HepG2 (cell line): ENCODE results near the gene IGSF8. TPM values are rescaled to one million over a fixed set of nuclear protein-coding genes. Genes with fewer than 3 reads are reported as not detected.

Experiments
- ATAC-seq: fragments of 200-7000 bp; cut with Tn5 transposase; 3 replicates; pipeline ENCODE4 v1.9.1; 2020; ENCODE audit warnings: mild to moderate bottlenecking, moderate library complexity
- BruUV-seq: library from RNA; stranded (reverse); fragments of 400-500 nt; replicated peaks from 2 replicates; lab custom pipeline; 2021; lab: Mats Ljungman, UMichigan
- CTCF ChIA-PET: fragments of 300-600 bp; formaldehyde crosslinking; extraction: SDS; loops from one replicate; lab custom pipeline; 2021; ENCODE audit warnings: low total read pairs, inconsistent platforms, low intra/inter-chr PET ratio; lab: Yijun Ruan, JAX
- POLR2A ChIA-PET: fragments of 350-600 bp; sonication (Branson Sonifier 250); formaldehyde crosslinking; loops from one replicate; lab custom pipeline; 2020; ENCODE audit warnings: antibody characterized with exemption, inconsistent platforms; lab: Yijun Ruan, JAX
- DNase-seq: peaks from one replicate; pipeline ENCODE4 v3.0.0-alpha.2; 2015; ENCODE audit warnings: low spot score
- FAIRE-seq: peaks from 3 replicates; lab custom pipeline; 2011; peaks lifted over from hg19 to GRCh38; lab: Jason Lieb, UNC
- H2AFZ ChIP-seq: one replicate; pipeline ENCODE4 v1.6.1; 2011; ENCODE audit warnings: low read length, inconsistent platforms
- H3K27ac ChIP-seq: fragments of 300-600 bp; 3 replicates; pipeline ENCODE4 v1.8.0; 2011; ENCODE audit warnings: mixed run types, mild to moderate bottlenecking, mixed read lengths, low read length, inconsistent platforms; ENCODE audit not compliant: insufficient read depth; ENCODE audit errors: extremely low read length
- H3K27me3 ChIP-seq, 2 experiments: fragments of 200-600 bp in 1 of 2; 2 replicates in 1 of 2; 3 replicates in 1 of 2; pipeline versions ENCODE4 v1.6.0 to v1.8.0; 2011; ENCODE audit warnings: low read length in 2 of 2, mild to moderate bottlenecking in 2 of 2, moderate library complexity in 2 of 2, inconsistent platforms in 1 of 2; ENCODE audit not compliant: insufficient read depth in 2 of 2, control insufficient read depth in 1 of 2
- H3K36me3 ChIP-seq, 2 experiments: fragments of 200-600 bp in 1 of 2; replicated peaks in 1 of 2; 2 replicates in 1 of 2; 3 replicates in 1 of 2; pipeline versions ENCODE4 v1.5.1 to v1.8.0; 2011; ENCODE audit warnings: low read length in 2 of 2, inconsistent platforms in 1 of 2; ENCODE audit not compliant: insufficient read depth in 2 of 2, control insufficient read depth in 1 of 2
- H3K4me1 ChIP-seq: 2 replicates; pipeline ENCODE4 v1.5.1; 2012; ENCODE audit warnings: low read length, inconsistent platforms; ENCODE audit not compliant: insufficient read depth
- H3K4me2 ChIP-seq: 2 replicates; pipeline ENCODE4 v1.6.0; 2011; ENCODE audit warnings: low read depth, low read length, inconsistent platforms
- H3K4me3 ChIP-seq, 3 experiments: fragments of 200-600 bp in 1 of 3; sonication (generic), shearing (Covaris generic) in 1 of 3; replicated peaks in 1 of 3; 2 replicates each; pipeline ENCODE4 v1.5.1; 2011 to 2016; ENCODE audit warnings: low read length in 3 of 3, inconsistent platforms in 2 of 3, low read depth in 2 of 3, mild to moderate bottlenecking in 2 of 3, control low read depth in 1 of 3, mixed read lengths in 1 of 3; ENCODE audit not compliant: insufficient read depth in 1 of 3
- H3K79me2 ChIP-seq: one replicate; pipeline ENCODE4 v1.6.1; 2011; ENCODE audit warnings: low read length, inconsistent platforms; ENCODE audit not compliant: insufficient read depth
- H3K9ac ChIP-seq: 2 replicates; pipeline ENCODE4 v1.6.0; 2011; ENCODE audit warnings: mild to moderate bottlenecking, low read depth, low read length, inconsistent platforms; ENCODE audit not compliant: insufficient read depth
- H3K9me3 ChIP-seq: 2 replicates; pipeline ENCODE4 v1.5.1; 2012; ENCODE audit warnings: mild to moderate bottlenecking, low read length
- H4K20me1 ChIP-seq: 2 replicates; pipeline ENCODE4 v1.6.0; 2011; ENCODE audit warnings: inconsistent platforms, mild to moderate bottlenecking, low read length, moderate library complexity; ENCODE audit not compliant: insufficient read depth
- ARNTL ChIP-seq: sonication (generic); formaldehyde crosslinking; IDR thresholded peaks from 2 replicates; pipeline ENCODE4 v1.4.0; 2020; ENCODE audit warnings: mild to moderate bottlenecking, missing genetic modification reagents
- HNRNPL ChIP-seq: fragments of 200-400 bp; formaldehyde crosslinking; IDR thresholded peaks from 2 replicates; pipeline ENCODE4 v1.6.1; 2017; ENCODE audit warnings: mild to moderate bottlenecking, low read depth, low read length
- MATR3 ChIP-seq: sonication (generic); formaldehyde crosslinking; IDR thresholded peaks from 2 replicates; pipeline ENCODE4 v1.4.0; 2020; ENCODE audit warnings: missing genetic modification reagents
- NFYB ChIP-seq: sonication (generic); formaldehyde crosslinking; IDR thresholded peaks from 2 replicates; pipeline ENCODE4 v1.4.0; 2020; ENCODE audit warnings: missing genetic modification reagents
- SALL2 ChIP-seq: sonication (generic); formaldehyde crosslinking; IDR thresholded peaks from 2 replicates; pipeline ENCODE4 v1.8.1; 2023; ENCODE audit warnings: mild to moderate bottlenecking, missing genetic modification reagents, inconsistent platforms
- SP140L ChIP-seq: sonication (generic); formaldehyde crosslinking; IDR thresholded peaks from 2 replicates; pipeline ENCODE4 v1.4.0; 2020; ENCODE audit warnings: missing genetic modification reagents, borderline replicate concordance
- TAF1 ChIP-seq: sonication (generic); formaldehyde crosslinking; IDR thresholded peaks from 2 replicates; pipeline ENCODE4 v1.4.0; 2020; ENCODE audit warnings: missing genetic modification reagents
- YEATS2 ChIP-seq: sonication (generic); formaldehyde crosslinking; IDR thresholded peaks from 2 replicates; pipeline ENCODE4 v1.4.0; 2020; ENCODE audit warnings: missing genetic modification reagents, borderline replicate concordance
- ZNF761 ChIP-seq: sonication (generic); formaldehyde crosslinking; conservative IDR thresholded peaks from 2 replicates; pipeline ENCODE4 v1.4.0; 2020; ENCODE audit warnings: mild to moderate bottlenecking, missing genetic modification reagents
- in situ Hi-C: cut with HindIII; loops from 2 replicates; pipeline ENCODE4 v1.10.0; 2017; ENCODE audit warnings: low pct_unique_long_range_greater_than_20kb; ENCODE audit not compliant: extremely low pct_ligation_motif_present
- intact Hi-C: fragments of 100-400 bp; cut with micrococcal nuclease; formaldehyde crosslinking; loops from one replicate; pipeline ENCODE4 v1.10.0; 2022; ENCODE audit not compliant: unreplicated experiment
- polyA plus RNA-seq, 8 experiments: library from polyadenylated mRNA; depleted of rRNA in 3 of 8; stranded (reverse) in 7 of 8; unstranded in 1 of 8; fragments of >200 nt; fragmentation: Illumina TruSeq in 4 of 8; extraction: Trizol in 4 of 8; gene quantifications; 2 replicates each; pipeline versions ENCODE4 v1.2.1 to v1.2.3, GENCODE V29; 2011 to 2016; ENCODE audit warnings: low read depth in 4 of 8, missing spikeins in 1 of 8, mixed read lengths in 1 of 8; ENCODE audit not compliant: insufficient read depth in 1 of 8
- total RNA-seq, 5 experiments: library from RNA; depleted of rRNA; stranded (reverse); fragments of >200 nt; fragmentation: Illumina TruSeq; extraction: Trizol; gene quantifications; 2 replicates each; pipeline ENCODE4 v1.2.3, GENCODE V29; 2016; ENCODE audit warnings: low read depth in 1 of 5
- TF ChIP-seq, protein P1 (sequence below): sonication (generic); formaldehyde crosslinking; IDR thresholded peaks from 2 replicates; pipeline ENCODE4 v1.5.0; 2020; ENCODE audit warnings: missing genetic modification reagents

IGSF8 gene
- total and polyA plus RNA-seq, 2 of the 13 experiments (the other 11 are each of a cell fraction or from before 2014, with no cell fraction given), result 24.0 to 41.0 TPM

DNA sequence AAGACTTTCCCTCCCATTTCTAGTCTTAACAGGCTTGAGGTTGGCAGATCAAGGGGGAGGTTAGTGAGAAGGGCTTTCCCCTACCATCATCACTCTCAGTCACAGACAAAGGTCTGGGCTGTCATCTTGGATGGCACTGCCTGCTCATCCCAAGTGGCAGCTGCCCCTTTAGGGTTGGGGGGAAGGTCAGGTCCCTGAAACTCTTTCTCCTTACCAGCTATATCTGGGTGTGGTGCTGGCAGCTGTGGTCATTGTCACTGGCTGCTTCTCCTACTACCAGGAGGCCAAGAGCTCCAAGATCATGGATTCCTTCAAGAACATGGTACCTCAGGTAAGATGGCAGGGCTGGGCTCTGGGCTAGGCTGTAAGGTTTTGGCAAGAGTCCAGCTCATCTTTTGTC lies 25.3 kb upstream of the IGSF8 start:
- no peaks in the 10 kb centered on the region; a peak in 1 of 5 replicates for H3K27me3 ChIP-seq
- no peak overlapping the region for H3K4me2 ChIP-seq
- no peak overlapping the region for H2AFZ ChIP-seq
- in situ Hi-C loops (no loop called here), intact Hi-C loops (no loop called here)
- H3K9me3 ChIP-seq, result no peaks in the 10 kb centered on the region
- ChIA-PET CTCF (no interaction called here), POLR2A (no interaction called here)
- no TSS peak for BruUV-seq
- H3K79me2 ChIP-seq, result no peaks in the 10 kb centered on the region
- H3K4me3 ChIP-seq, result no peak overlapping the region
- H3K4me1 ChIP-seq, result peaks cover 47% of the 10 kb centered on the region
- H3K9ac ChIP-seq, result no peak overlapping the region
- no peak for TF ChIP-seq ARNTL (CRISPR knock-in tag)
- TF ChIP-seq MATR3 (CRISPR knock-in tag), result no peak
- TF ChIP-seq SP140L (CRISPR knock-in tag), result no peak
- TF ChIP-seq TAF1 (CRISPR knock-in tag), result no peak
- TF ChIP-seq NFYB (CRISPR knock-in tag), result no peak
- no peak for TF ChIP-seq YEATS2 (CRISPR knock-in tag)
- TF ChIP-seq ZNF761, result no peak
- TF ChIP-seq SALL2 (CRISPR knock-in tag), result no peak
- TF ChIP-seq, protein P1, sequence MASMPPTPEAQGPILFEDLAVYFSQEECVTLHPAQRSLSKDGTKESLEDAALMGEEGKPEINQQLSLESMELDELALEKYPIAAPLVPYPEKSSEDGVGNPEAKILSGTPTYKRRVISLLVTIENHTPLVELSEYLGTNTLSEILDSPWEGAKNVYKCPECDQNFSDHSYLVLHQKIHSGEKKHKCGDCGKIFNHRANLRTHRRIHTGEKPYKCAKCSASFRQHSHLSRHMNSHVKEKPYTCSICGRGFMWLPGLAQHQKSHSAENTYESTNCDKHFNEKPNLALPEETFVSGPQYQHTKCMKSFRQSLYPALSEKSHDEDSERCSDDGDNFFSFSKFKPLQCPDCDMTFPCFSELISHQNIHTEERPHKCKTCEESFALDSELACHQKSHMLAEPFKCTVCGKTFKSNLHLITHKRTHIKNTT (CRISPR knock-in tag), result no peak
- no peak for TF ChIP-seq HNRNPL
- no peaks in the 10 kb centered on the region for H3K36me3 ChIP-seq
- no peak for ATAC-seq
- no peaks in the 10 kb centered on the region for H4K20me1 ChIP-seq
- no peak overlapping the region for H3K27ac ChIP-seq
- DNase-seq, result no peak
- FAIRE-seq, result no peak
